IPS-NIHi7 (cell line): ENCODE results near the gene L3MBTL4.
"Not testable (repeated sequence)": the region's sequence is repeated elsewhere in the genome, so short reads cannot be mapped to it uniquely, and the experiment has no call there.

ENCODE experiments used
- DNase-seq: peaks from one replicate; pipeline ENCODE4 v3.0.0; 2012; ENCODE audit warnings: mixed read lengths; ENCODE audit errors: extremely low spot score

The L3MBTL4 gene

GRCh38 chr18:6414723-6415417, at the start of gene L3MBTL4:
Gene L3MBTL4, minus strand, starts transcription at chr18:6414911. Its CDS starts 103,286 bp downstream, at chr18:6311625.
- DNase-seq = peak; percentile 54

DNA sequence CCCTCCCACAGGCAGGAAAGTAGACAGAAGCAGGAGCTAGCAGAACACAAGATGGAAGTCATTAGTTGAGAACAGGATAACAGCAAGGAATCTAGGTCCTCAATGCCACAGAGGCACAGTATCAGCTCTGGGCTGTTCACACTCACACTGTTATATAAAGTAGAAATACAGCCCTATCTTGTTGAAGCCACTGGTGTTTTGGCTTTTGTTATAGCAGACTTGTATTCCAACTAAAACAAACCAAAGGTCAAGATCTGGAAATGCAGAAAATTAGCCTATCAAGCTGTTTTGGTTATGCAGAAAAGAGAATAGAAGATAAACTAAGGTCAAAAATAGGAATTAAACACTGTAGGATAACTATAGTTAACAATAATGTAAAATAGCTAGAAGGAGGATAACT, 37.5 kb upstream of the L3MBTL4 start:
- no peak for DNase-seq

DNA sequence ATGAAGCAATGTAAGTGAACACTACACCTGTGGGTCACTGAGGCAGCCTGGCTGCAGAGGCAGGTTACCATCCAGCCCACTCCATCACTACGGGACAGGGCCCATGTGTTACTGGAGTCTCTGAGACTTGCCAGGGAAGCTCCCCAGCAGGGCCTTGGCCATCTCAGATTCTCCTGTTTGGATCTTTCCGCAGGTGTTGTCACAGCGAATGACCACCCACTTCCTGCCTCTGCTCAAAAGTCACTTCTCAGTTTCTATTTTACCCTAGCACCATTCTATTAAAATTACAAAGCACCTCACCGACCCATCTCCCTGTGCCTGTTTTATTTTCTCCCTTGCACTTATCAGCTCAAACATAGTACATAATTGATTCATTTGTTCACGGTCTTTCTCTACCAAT, 34.5 kb upstream of the L3MBTL4 start:
- no peak for DNase-seq

GRCh38 chr18:6444466-6445228, 29.9 kb upstream of the L3MBTL4 start:
- peak; percentile 28 for DNase-seq

DNA sequence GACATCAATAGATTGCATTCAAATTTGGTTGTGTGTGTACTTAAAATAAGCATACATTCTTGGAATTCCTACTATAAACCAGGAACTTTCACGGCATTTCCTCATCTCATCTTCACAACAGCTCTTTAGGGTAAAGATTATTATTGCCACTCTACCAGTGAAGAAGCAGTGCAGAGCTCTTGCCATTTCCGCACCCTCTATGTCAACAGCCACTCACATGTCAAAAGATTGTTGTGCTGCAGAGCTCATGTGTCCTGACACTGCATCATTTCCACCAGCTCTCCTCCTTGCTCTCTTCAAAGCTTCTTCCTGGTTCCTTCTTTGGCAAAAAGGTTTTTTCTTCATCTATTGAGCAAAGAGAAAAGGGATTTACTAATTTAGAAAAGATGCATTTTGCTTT, 26.5 kb upstream of the L3MBTL4 start:
- no peak for DNase-seq

GRCh38 chr18:6437937-6438818, 23.5 kb upstream of the L3MBTL4 start:
- no peak for DNase-seq

DNA sequence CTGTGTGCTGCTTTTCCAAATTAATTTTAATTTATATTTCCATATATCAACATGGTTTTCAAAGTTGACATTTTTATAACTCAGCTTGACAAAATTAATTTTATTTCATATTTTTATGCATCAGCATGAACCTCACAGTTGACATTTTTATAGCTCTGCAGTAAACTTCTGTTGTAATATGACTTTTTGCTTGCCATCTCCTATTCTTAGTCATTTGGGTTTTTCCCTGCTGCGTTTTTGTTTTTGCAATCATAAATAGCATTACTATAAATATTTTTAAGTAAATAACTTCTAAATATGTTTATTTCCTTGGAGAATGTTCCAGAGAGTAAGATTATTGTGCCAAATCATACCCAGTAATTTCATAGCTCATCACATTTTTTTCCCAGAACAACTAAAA, 21.0 kb upstream of the L3MBTL4 start:
- DNase-seq = no peak

DNA sequence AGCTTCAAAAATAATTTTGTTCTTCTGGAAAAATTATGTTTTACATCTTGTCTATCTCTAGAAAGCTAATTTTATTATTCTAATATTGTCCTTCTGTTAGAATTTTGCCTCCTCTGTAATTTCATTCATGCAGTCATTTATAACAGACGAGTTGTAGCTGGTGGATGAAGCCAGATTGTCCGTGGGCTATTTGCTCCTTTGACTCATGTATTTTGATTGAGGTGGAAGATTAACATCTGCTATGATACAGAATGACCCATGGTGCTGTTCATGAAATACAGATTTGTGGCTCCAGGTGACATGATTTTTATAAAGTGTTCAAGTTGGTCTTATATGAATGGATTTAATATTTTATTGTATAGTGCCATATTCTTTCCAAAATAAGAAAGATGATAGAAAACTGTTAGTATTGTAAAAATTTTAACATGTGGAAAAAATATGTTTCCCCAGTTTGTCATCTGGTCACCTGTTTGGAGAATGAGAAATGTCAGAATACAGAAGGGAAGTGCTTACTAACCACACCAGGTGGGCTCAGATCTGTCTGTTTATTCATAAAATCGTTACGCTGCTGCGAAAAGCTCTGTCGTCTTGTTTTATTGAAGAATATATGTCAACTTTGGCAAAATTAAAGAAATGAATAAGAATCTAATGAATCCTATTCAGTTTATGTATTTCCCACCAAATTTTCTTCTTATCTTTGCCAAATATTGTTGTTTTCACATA, 20.4 kb upstream of the L3MBTL4 start:
- DNase-seq = no peak

GRCh38 chr18:6434481-6434880, 19.8 kb upstream of the L3MBTL4 start:
- no peak for DNase-seq

GRCh38 chr18:6431659-6432318, 17.1 kb upstream of the L3MBTL4 start:
- no peak for DNase-seq

- DNase-seq = no peak
Observed at GRCh38 chr18:6428851-6429395, 14.2 kb upstream of the L3MBTL4 start.

DNA sequence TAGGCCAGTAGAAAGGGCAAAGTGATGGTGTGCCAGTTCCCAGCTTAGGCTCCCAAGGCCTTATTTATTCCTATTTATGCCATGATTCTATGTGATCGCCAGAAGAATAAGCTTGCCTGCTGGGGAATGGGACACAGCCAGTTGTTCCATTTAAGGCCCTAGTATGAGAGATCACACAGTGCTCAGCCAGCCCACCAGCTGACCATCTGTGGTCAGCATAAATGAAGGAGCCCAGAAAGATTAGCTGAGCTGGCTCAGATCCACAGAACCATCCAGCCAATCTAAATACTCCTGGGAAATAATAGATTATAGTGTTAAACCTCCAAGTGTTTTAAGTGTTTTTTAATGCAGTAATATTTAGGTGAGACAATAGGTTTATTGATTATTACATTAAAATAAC, 12.6 kb upstream of the L3MBTL4 start:
- DNase-seq = no peak

DNA sequence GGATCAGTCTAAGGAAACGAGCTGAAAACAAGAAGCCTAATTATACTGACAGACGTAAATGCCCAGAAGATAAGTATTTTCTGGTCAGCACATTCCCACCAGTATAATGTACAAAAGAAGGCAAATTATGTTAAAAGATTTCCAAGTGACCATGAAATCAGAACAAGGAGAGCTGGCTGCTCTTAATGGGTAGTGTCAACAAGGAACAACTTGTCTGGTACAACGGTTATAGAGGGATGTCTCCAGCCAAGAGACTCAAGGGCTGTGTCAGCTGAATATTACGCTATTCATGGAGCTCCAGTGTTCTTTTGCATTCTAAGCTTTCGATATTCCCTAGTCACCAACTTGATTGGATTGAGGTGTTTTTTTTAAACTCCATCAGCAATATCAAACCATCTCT, 8.6 kb upstream of the L3MBTL4 start:
- DNase-seq = no peak

- peak; percentile 62 for DNase-seq
Observed at GRCh38 chr18:6414118-6414722, 491 bp downstream of the L3MBTL4 start.

GRCh38 chr18:6413579-6414117, 1.1 kb downstream of the L3MBTL4 start:
- no peak for DNase-seq

GRCh38 chr18:6412933-6413472, 1.7 kb downstream of the L3MBTL4 start:
- no peak for DNase-seq

- DNase-seq = no peak
Observed at GRCh38 chr18:6411382-6411781, 3.3 kb downstream of the L3MBTL4 start.

GRCh38 chr18:6409933-6410332, 4.8 kb downstream of the L3MBTL4 start:
- no peak for DNase-seq

- DNase-seq = not testable (repeated sequence)
Observed at GRCh38 chr18:6408543-6408942, 6.2 kb downstream of the L3MBTL4 start.
